KMS-11 (cell line): ENCODE data around the gene F2R.

Source experiments
- H2AFZ ChIP-seq: fragments of 200-600 bp; sonication (generic); 2 replicates; pipeline ENCODE4 v1.6.1; 2016; ENCODE audit warnings: antibody characterized with exemption, mixed run types, low read depth
- H3K27ac ChIP-seq: fragments of 200-600 bp; sonication (generic); 2 replicates; pipeline ENCODE4 v1.6.1; 2016; ENCODE audit warnings: mild to moderate bottlenecking, mixed run types
- H3K27me3 ChIP-seq: fragments of 200-600 bp; sonication (generic); 2 replicates; pipeline ENCODE4 v1.6.1; 2017; ENCODE audit warnings: mild to moderate bottlenecking, low read depth, mixed run types, moderate library complexity; ENCODE audit not compliant: insufficient read depth
- H3K36me3 ChIP-seq: fragments of 200-600 bp; sonication (generic); 2 replicates; pipeline ENCODE4 v1.6.1; 2017; ENCODE audit warnings: mild to moderate bottlenecking, mixed run types; ENCODE audit not compliant: insufficient read depth
- H3K4me1 ChIP-seq: fragments of 200-600 bp; sonication (generic); 2 replicates; pipeline ENCODE4 v1.6.1; 2016; ENCODE audit warnings: mild to moderate bottlenecking, low read depth, mixed run types; ENCODE audit not compliant: poor library complexity, severe bottlenecking
- H3K4me2 ChIP-seq: fragments of 200-600 bp; sonication (generic); 2 replicates; pipeline ENCODE4 v1.7.0; 2016; ENCODE audit warnings: mild to moderate bottlenecking, mixed run types
- H3K4me3 ChIP-seq: fragments of 200-600 bp; sonication (generic); IDR thresholded peaks from 2 replicates; pipeline ENCODE4 v1.6.1; 2017; ENCODE audit warnings: low read depth, low read length, mixed read lengths; ENCODE audit not compliant: insufficient read depth
- H3K79me2 ChIP-seq: fragments of 200-600 bp; sonication (generic); 2 replicates; pipeline ENCODE4 v1.6.1; 2016; ENCODE audit warnings: low read depth, mixed run types; ENCODE audit not compliant: insufficient read depth
- H3K9ac ChIP-seq: fragments of 200-600 bp; sonication (generic); 2 replicates; pipeline ENCODE4 v1.6.1; 2016; ENCODE audit warnings: mild to moderate bottlenecking, mixed run types
- H4K20me1 ChIP-seq: fragments of 200-600 bp; sonication (generic); 2 replicates; pipeline ENCODE4 v1.6.1; 2016; ENCODE audit warnings: mild to moderate bottlenecking, mixed run types; ENCODE audit not compliant: insufficient read depth
- TF ChIP-seq, protein P1 (sequence below): fragments of 200-600 bp; sonication (generic); conservative IDR thresholded peaks from 2 replicates; pipeline ENCODE4 v1.6.1; 2017; ENCODE audit warnings: low read depth, mild to moderate bottlenecking, antibody characterized with exemption, low read length, moderate library complexity, mixed read lengths

The F2R gene

DNA sequence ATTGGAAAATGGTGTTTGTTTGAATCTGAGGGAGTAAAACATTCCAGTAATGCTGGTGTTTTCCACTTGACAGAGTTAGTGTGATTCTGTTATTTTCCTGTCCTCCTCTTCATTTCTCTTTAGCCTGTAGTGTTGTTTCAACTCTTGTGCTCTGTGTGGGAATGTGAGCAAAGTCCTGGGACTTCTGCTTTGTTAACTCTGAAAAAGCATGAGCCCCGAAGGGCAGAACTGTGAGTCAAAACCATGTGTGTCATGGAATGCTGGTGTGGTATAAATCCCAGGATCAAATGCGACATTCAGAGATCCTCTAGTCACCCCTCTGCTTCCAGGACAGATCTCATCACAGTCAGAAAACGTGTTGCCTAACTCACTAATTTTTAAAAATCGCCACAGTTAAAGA, 8.9 kb downstream of the F2R start:
- Histone ChIP-seq H3K4me3 (no peak overlapping the region), H3K79me2 (no peaks in the 10 kb centered on the region), H3K9ac (no peak overlapping the region), H3K4me1 (no peaks in the 10 kb centered on the region), H3K4me2 (no peak overlapping the region), H4K20me1 (no peaks in the 10 kb centered on the region), H3K27ac (no peak overlapping the region), H3K36me3 (no peaks in the 10 kb centered on the region), H2AFZ (no peak overlapping the region), H3K27me3 (no peaks in the 10 kb centered on the region)
- TF ChIP-seq, protein P1, sequence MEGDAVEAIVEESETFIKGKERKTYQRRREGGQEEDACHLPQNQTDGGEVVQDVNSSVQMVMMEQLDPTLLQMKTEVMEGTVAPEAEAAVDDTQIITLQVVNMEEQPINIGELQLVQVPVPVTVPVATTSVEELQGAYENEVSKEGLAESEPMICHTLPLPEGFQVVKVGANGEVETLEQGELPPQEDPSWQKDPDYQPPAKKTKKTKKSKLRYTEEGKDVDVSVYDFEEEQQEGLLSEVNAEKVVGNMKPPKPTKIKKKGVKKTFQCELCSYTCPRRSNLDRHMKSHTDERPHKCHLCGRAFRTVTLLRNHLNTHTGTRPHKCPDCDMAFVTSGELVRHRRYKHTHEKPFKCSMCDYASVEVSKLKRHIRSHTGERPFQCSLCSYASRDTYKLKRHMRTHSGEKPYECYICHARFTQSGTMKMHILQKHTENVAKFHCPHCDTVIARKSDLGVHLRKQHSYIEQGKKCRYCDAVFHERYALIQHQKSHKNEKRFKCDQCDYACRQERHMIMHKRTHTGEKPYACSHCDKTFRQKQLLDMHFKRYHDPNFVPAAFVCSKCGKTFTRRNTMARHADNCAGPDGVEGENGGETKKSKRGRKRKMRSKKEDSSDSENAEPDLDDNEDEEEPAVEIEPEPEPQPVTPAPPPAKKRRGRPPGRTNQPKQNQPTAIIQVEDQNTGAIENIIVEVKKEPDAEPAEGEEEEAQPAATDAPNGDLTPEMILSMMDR = no peak

DNA sequence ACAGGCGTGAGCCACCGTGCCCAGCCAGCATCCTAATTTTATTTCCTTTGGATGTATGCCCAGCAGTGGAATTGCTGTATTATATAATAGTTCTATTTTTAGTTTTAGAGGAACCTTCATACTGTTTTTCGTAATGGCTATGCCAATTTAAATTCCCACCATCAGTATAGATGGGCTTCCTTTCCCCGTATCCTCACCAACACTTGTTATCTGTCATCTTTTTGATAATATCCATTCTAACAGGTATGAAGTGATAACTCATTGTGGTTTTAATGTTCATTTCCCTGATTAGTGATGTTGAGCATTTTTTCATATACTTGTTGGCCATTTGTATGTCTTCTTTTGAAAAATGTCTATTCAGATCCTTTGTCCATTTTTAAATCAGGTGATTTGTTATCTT, 13.0 kb downstream of the F2R start:
- H4K20me1 ChIP-seq = no peaks in the 10 kb centered on the region
- H3K27me3 ChIP-seq = no peaks in the 10 kb centered on the region
- no peaks in the 10 kb centered on the region; the same call in 1 of the 2 replicates for H3K36me3 ChIP-seq
- no peak overlapping the region for H3K4me3 ChIP-seq
- H3K9ac ChIP-seq = no peak overlapping the region
- no peak overlapping the region for H3K27ac ChIP-seq
- no peaks in the 10 kb centered on the region for H3K79me2 ChIP-seq
- TF ChIP-seq, protein P1 = no peak
- H3K4me2 ChIP-seq = no peak overlapping the region
- H2AFZ ChIP-seq = no peak overlapping the region
- H3K4me1 ChIP-seq = no peaks in the 10 kb centered on the region

DNA sequence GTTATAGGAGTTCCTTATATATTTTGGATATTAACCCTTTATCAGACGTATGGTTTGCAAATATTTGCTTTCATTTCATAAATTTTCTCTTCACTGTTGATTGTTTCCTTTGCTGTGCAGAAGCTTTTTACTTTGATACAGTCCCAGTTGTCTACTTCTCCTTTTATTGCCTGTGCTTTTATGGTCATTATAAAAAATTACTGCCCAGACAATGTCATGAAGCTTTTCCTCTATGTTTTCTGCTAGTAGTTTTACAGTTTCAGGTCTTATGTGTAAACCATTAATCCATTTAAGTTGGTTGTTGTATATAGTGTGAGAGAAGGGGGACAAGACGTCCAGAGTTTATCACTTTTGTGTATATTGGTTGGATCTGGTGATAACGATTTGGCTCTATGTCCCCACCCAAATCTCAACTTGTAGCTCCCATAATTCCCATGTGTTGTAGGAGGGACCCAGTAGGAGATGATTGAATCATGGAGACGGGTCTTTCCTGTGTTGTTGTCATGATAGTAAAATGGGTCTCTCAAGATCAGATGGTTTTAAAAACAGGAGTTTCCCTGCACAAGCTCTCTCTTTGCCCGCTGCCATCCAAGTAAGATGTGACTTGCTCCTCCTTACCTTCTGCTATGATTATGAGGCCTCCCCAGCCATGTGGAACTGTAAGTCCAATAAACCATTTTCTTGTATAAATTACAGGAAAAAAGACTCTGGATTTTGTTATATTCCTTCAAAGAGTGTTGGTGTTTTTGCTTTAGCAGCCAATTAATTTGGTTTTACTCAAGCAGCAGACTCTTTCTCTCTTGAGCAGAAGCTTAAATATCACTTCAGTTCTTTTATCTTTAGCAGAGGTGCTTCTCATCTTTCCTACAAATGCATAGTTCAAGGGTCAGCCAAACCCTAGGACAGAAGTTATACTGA, 13.7 kb downstream of the F2R start:
- no peak overlapping the region for H2AFZ ChIP-seq
- H3K4me1 ChIP-seq = no peaks in the 10 kb centered on the region
- no peak overlapping the region for H3K4me2 ChIP-seq
- TF ChIP-seq, protein P1 = no peak
- no peaks in the 10 kb centered on the region for H3K79me2 ChIP-seq
- no peaks in the 10 kb centered on the region; the same call in 1 of the 2 replicates for H3K36me3 ChIP-seq
- H3K27me3 ChIP-seq = no peaks in the 10 kb centered on the region
- no peaks in the 10 kb centered on the region for H4K20me1 ChIP-seq
- H3K9ac ChIP-seq = no peak overlapping the region
- H3K27ac ChIP-seq = no peak overlapping the region
- no peak overlapping the region for H3K4me3 ChIP-seq

DNA sequence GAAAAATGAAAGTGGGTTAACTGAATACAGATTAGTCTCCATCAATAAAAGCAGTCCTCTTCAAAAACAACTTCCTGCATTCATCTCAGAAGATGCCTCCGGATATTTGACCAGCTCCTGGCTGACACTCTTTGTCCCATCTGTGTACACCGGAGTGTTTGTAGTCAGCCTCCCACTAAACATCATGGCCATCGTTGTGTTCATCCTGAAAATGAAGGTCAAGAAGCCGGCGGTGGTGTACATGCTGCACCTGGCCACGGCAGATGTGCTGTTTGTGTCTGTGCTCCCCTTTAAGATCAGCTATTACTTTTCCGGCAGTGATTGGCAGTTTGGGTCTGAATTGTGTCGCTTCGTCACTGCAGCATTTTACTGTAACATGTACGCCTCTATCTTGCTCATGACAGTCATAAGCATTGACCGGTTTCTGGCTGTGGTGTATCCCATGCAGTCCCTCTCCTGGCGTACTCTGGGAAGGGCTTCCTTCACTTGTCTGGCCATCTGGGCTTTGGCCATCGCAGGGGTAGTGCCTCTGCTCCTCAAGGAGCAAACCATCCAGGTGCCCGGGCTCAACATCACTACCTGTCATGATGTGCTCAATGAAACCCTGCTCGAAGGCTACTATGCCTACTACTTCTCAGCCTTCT, 16.6 kb downstream of the F2R start:
- no peaks in the 10 kb centered on the region for H3K27me3 ChIP-seq
- no peak overlapping the region for H2AFZ ChIP-seq
- no peaks in the 10 kb centered on the region; the same call in 1 of the 2 replicates for H3K36me3 ChIP-seq
- no peaks in the 10 kb centered on the region for H4K20me1 ChIP-seq
- H3K4me3 ChIP-seq = no peak overlapping the region
- peaks cover 19% of the 10 kb centered on the region for H3K4me1 ChIP-seq
- H3K79me2 ChIP-seq = no peaks in the 10 kb centered on the region
- TF ChIP-seq, protein P1 = no peak
- no peak overlapping the region for H3K4me2 ChIP-seq
- H3K27ac ChIP-seq = no peak overlapping the region
- H3K9ac ChIP-seq = no peak overlapping the region
